Spleen (tissue), 11 donors: ENCODE results near the gene CDK8. TPM values are rescaled to one million over a fixed set of nuclear protein-coding genes. Genes with fewer than 3 reads are reported as not detected.
A peak's percentile ranks its signal among the peaks of the same experiment; 100 is the strongest.
"Not testable (repeated sequence)": the region's sequence is repeated elsewhere in the genome, so short reads cannot be mapped to it uniquely, and the experiment has no call there.

ENCODE experiments used
- DNase-seq: peaks from one replicate; pipeline ENCODE4 v3.0.0-alpha.2; 2020
- H3K27ac ChIP-seq, 8 donors: fragments of 200-600 bp; sonication (generic) in 7 of 8; 1 replicate in 4 of 8; 2 replicates in 4 of 8; pipeline versions ENCODE4 v1.5.0 to v1.8.0; 2016 to 2021; ENCODE audit warnings: inconsistent platforms in 4 of 8, mild to moderate bottlenecking in 4 of 8, moderate library complexity in 1 of 8
- H3K27me3 ChIP-seq, 7 donors: fragments of 200-600 bp; sonication (generic) in 6 of 7; replicated peaks in 1 of 7; 1 replicate in 4 of 7; 2 replicates in 3 of 7; pipeline versions ENCODE4 v1.5.0 to v1.8.0; 2016 to 2021; ENCODE audit warnings: inconsistent platforms in 3 of 7, mild to moderate bottlenecking in 1 of 7
- H3K36me3 ChIP-seq, 6 donors: fragments of 200-600 bp; sonication (generic) in 5 of 6; 1 replicate in 4 of 6; 2 replicates in 2 of 6; pipeline versions ENCODE4 v1.5.0 to v1.8.0; 2016 to 2021; ENCODE audit warnings: inconsistent platforms in 2 of 6
- H3K4me1 ChIP-seq, 6 donors: fragments of 200-600 bp; sonication (generic) in 5 of 6; 1 replicate in 3 of 6; 2 replicates in 3 of 6; pipeline versions ENCODE4 v1.5.0 to v1.8.0; 2016 to 2021; ENCODE audit warnings: inconsistent platforms in 3 of 6
- H3K4me3 ChIP-seq, 8 donors: fragments of 200-600 bp; sonication (generic) in 7 of 8; 1 replicate in 4 of 8; 2 replicates in 4 of 8; pipeline versions ENCODE4 v1.5.0 to v1.8.0; 2016 to 2021; ENCODE audit warnings: inconsistent platforms in 4 of 8, mild to moderate bottlenecking in 4 of 8, moderate library complexity in 2 of 8
- H3K9me3 ChIP-seq, 8 donors: fragments of 200-600 bp; sonication (generic) in 7 of 8; 1 replicate in 4 of 8; 2 replicates in 4 of 8; pipeline versions ENCODE4 v1.5.0 to v1.8.0; 2016 to 2021; ENCODE audit warnings: inconsistent platforms in 4 of 8
- POLR2A ChIP-seq, 3 donors: fragments of 450-650 bp; IDR thresholded peaks; one replicate each; pipeline ENCODE4 v1.5.1; 2017; ENCODE audit warnings: antibody characterized with exemption in 3 of 3, mild to moderate bottlenecking in 1 of 3
- POLR2AphosphoS5 ChIP-seq, 3 donors: sonication (generic); formaldehyde crosslinking; IDR thresholded peaks; one replicate each; pipeline ENCODE4 v1.5.1; 2017; ENCODE audit warnings: antibody characterized with exemption in 3 of 3
- WGBS, 5 donors: extraction: QIAGEN DNeasy Blood & Tissue Kit in 3 of 5; methylation state at CpG; one replicate each; pipeline versions ENCODE4 v1.1.5 to v1.1.7; 2013 to 2018; 5-methylcytosine and 5-hydroxymethylcytosine counted together
- intact Hi-C: fragments of 100-400 bp; cut with DNase I; formaldehyde crosslinking; loops from one replicate; pipeline ENCODE4 v1.15.0; 2023; ENCODE audit warnings: low total_unique reads
- polyA plus RNA-seq, 3 donors: library from polyadenylated mRNA; stranded (reverse); fragments of 200-250 nt; gene quantifications; one replicate each; pipeline ENCODE4 v1.2.1, GENCODE V29; 2013
- total RNA-seq, 7 donors: library from RNA; depleted of rRNA in 3 of 7; stranded (reverse); fragments of >200 nt in 3 of 7; fragmentation: NEBNext Ultra II Directional in 4 of 7; extraction: Animal tissue kit (Norgen Biotek cat#: 25700) in 4 of 7; gene quantifications; one replicate each; pipeline versions ENCODE4 v1.1.0 to v1.2.1, GENCODE V29; 2016 to 2021
- TF ChIP-seq, protein P1 (sequence below), 11 experiments: fragments of 200-600 bp in 7 of 11; fragments of 450-650 bp in 4 of 11; sonication (generic) in 4 of 11; IDR thresholded peaks in 8 of 11; conservative IDR thresholded peaks in 3 of 11; 1 replicate in 7 of 11; 2 replicates in 4 of 11; pipeline versions ENCODE4 v1.4.0 to v1.8.0; 2016 to 2021; ENCODE audit warnings: antibody characterized with exemption in 11 of 11, inconsistent platforms in 4 of 11, mild to moderate bottlenecking in 1 of 11
- donor health status: healthy with polysubstance abuse.
- donor health status: DM: no; HTN: no; CAD: no; lungs with moderate emphysema.
- donor health status: DM: no; HTN: no; CAD: no.
- donor health status: Bipolar disorder and iron deficiency.
- donor health status: healthy.
- donor health status: DM: no; HTN: no; CAD: no.
- donor health status: DM: yes; HTN: yes; CAD: no.

The CDK8 gene
- total and polyA plus RNA-seq, 10 donors = 7.8 to 16.4 (median 9.2) TPM

DNA sequence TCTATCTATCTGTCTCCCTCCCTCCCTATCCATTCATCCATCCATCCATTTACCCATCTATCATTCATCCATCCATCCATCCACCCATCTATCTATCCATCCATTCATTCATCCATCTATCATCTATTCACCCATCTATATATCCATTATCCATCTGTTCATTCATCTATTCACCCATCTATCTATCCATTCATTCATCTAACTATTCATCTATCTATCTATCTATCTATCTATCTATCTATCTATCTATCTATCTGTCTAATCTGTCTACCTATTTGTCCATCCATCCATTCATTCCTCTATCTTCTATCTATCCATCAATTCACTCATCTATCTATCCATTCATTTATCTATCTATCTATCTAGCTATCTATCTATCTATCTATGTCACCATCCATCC lies 4.4 kb upstream of the CDK8 start:
- intact Hi-C loops = no loop called here
- no peak for DNase-seq
- H3K36me3 ChIP-seq = no peaks in the 10 kb centered on the region
- no peaks in the 10 kb centered on the region for H3K9me3 ChIP-seq
- TF ChIP-seq POLR2A (IDR thresholded peaks at IDR 0.05) (no peak), POLR2AphosphoS5 (IDR thresholded peaks at IDR 0.05) (no peak)
- TF ChIP-seq, protein P1, sequence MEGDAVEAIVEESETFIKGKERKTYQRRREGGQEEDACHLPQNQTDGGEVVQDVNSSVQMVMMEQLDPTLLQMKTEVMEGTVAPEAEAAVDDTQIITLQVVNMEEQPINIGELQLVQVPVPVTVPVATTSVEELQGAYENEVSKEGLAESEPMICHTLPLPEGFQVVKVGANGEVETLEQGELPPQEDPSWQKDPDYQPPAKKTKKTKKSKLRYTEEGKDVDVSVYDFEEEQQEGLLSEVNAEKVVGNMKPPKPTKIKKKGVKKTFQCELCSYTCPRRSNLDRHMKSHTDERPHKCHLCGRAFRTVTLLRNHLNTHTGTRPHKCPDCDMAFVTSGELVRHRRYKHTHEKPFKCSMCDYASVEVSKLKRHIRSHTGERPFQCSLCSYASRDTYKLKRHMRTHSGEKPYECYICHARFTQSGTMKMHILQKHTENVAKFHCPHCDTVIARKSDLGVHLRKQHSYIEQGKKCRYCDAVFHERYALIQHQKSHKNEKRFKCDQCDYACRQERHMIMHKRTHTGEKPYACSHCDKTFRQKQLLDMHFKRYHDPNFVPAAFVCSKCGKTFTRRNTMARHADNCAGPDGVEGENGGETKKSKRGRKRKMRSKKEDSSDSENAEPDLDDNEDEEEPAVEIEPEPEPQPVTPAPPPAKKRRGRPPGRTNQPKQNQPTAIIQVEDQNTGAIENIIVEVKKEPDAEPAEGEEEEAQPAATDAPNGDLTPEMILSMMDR (IDR thresholded peaks at IDR 0.05 in 8 of 11, conservative IDR thresholded peaks at IDR 0.05 in 3 of 11) = no peak
- H3K27me3 ChIP-seq = peaks cover 0 to 6% (median 0%) of the 10 kb centered on the region in 7 donors
- H3K4me1 ChIP-seq = peaks cover 0 to 5% (median 0%) of the 10 kb centered on the region in 6 donors
- no peak overlapping the region for H3K27ac ChIP-seq
- H3K4me3 ChIP-seq = no peak overlapping the region

DNA sequence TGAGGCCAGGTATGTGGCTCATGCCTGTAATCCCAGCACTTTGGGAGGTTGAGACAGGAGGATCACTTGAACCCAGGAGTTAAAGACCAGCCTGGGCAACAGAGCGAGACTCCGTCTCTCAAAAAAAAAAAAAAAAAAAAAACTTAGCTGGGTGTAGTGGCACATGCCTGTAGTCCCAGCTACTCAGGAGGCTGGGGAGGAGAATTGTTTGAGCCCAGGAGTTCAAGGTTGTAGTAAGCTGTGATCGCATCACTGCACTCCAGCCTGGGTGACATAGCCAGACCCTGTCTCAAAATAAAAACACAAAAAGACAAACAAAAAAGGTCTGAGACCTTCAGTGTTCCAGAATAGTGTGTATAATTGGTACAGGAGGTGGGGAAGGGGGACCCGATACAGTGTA lies 1.9 kb upstream of the CDK8 start:
- DNase-seq, H3K4me3 ChIP-seq, H3K9me3 ChIP-seq, intact Hi-C loops, H3K27me3 ChIP-seq, H3K27ac ChIP-seq, H3K36me3 ChIP-seq: not testable (repeated sequence)
- H3K4me1 ChIP-seq = peaks cover 15 to 29% (median 23%) of the 10 kb centered on the region in 6 donors
- 72 to 93% (median 83%) methylated on average over 4 of the region's 4 CpGs for WGBS, 5 donors

DNA sequence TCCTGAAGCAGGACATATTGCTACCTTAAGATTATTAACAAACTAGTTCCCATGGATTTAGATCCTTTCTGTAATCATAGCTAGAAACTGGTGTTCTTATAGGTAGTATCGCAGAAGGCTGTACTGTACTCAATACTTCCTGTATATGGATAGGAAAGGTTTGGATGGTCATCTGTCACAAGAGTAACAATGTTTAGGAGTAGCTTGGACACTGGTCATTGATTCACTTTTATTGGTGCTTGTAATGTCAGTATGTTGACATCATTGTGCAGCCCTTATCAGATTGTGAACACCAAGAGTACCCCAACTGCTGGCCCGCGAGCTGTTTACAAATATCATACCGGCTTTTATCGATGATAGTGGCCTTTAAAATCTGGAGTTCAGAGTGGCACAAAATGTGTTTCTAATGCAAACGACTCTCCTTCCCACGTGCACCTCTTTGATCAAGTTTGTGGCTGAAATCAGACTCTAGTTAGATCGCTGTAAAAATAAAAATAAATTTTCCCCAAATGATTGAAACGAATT lies 605 bp upstream of the CDK8 start:
- H3K27me3 ChIP-seq = peaks cover 0 to 6% (median 0%) of the 10 kb centered on the region in 7 donors
- no peaks in the 10 kb centered on the region for H3K9me3 ChIP-seq
- DNase-seq = no peak
- H3K4me3 ChIP-seq = peak overlapping the region; percentile 82 to 98 (median 94)
- H3K27ac ChIP-seq = peak overlapping the region; percentile 89 to 98 (median 95)
- intact Hi-C loops = no loop called here
- H3K36me3 ChIP-seq = no peaks in the 10 kb centered on the region
- peaks cover 15 to 40% (median 28%) of the 10 kb centered on the region in 6 donors for H3K4me1 ChIP-seq
- TF ChIP-seq POLR2A (IDR thresholded peaks at IDR 0.05) (no peak), POLR2AphosphoS5 (IDR thresholded peaks at IDR 0.05) (no peak)
- TF ChIP-seq, protein P1 (IDR thresholded peaks at IDR 0.05 in 8 of 11, conservative IDR thresholded peaks at IDR 0.05 in 3 of 11) = no peak
- WGBS, 5 donors = 43 to 46% (median 45%) methylated on average over 9 of the region's 9 CpGs

DNA sequence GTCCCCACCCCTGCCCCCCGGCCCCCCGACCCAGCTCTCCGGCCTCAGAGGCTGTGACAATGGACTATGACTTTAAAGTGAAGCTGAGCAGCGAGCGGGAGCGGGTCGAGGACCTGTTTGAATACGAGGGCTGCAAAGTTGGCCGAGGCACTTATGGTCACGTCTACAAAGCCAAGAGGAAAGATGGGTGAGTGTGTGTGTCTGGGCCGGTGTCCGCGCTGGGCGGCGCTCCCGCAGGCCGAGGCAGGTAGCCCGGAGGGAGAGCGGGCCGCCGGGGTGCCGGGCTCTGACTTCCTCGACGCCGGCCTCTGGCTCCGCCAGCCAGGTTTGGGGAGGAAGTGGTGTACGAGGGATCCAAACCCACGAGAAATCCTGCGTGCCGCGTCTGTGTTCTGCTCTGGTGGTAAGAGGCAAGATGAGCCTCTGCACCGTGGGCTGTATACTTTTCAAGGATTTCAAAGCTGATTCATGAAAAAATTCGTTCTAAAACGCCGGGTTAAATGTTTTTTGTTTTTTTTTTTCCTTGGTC lies 718 bp downstream of the CDK8 start:
- intact Hi-C loops = loop anchor here (5.0 kb wide), 1 partner anchor 32 kb away; the partner anchor contains the start of gene RNF6
- WGBS, 5 donors = 0 to 1% (median 1%) methylated on average over 20 to 35 of the region's 35 CpGs
- peaks cover 15 to 40% (median 28%) of the 10 kb centered on the region in 6 donors for H3K4me1 ChIP-seq

More for the DNA sequence above, 718 bp downstream of the CDK8 start:
- H3K36me3 ChIP-seq = no peaks in the 10 kb centered on the region
- TF ChIP-seq POLR2A (IDR thresholded peaks at IDR 0.05) = no peak
- TF ChIP-seq, protein P1 (IDR thresholded peaks at IDR 0.05 in 8 of 11, conservative IDR thresholded peaks at IDR 0.05 in 3 of 11) = no peak
- TF ChIP-seq POLR2AphosphoS5 (IDR thresholded peaks at IDR 0.05) = peak; percentile 6 to 30 (median 13)
- peaks cover 0 to 6% (median 0%) of the 10 kb centered on the region in 7 donors for H3K27me3 ChIP-seq
- DNase-seq = peak; percentile 93
- peak overlapping the region; percentile 82 to 98 (median 94) for H3K4me3 ChIP-seq
- H3K9me3 ChIP-seq = no peaks in the 10 kb centered on the region
- H3K27ac ChIP-seq = peak overlapping the region; percentile 89 to 98 (median 95)
